Type B pancreatic cell (in vitro differentiated cells): ENCODE measurements around the gene NEURL1B. TPM values are rescaled to one million over a fixed set of nuclear protein-coding genes. Genes with fewer than 3 reads are reported as not detected.

Experiments
- DNase-seq: peaks from one replicate; pipeline ENCODE4 v3.0.0; 2021; ENCODE audit warnings: mixed read lengths; ENCODE audit not compliant: unreplicated experiment; ENCODE audit errors: extremely low spot score
- H3K27ac Mint-ChIP-seq: 2 replicates; pipeline ENCODE4 v1.8.0; 2021; ENCODE audit warnings: mild to moderate bottlenecking, mixed read lengths
- H3K27me3 Mint-ChIP-seq: 2 replicates; pipeline ENCODE4 v1.8.0; 2021; ENCODE audit warnings: mixed read lengths
- H3K36me3 Mint-ChIP-seq: 2 replicates; pipeline ENCODE4 v1.8.0; 2021; ENCODE audit warnings: mixed read lengths
- H3K4me1 Mint-ChIP-seq: one replicate; pipeline ENCODE4 v1.8.0; 2021; ENCODE audit warnings: mixed read lengths; ENCODE audit not compliant: unreplicated experiment
- H3K4me3 Mint-ChIP-seq: 2 replicates; pipeline ENCODE4 v1.8.0; 2021; ENCODE audit warnings: mild to moderate bottlenecking, mixed read lengths
- H3K9me3 Mint-ChIP-seq: 2 replicates; pipeline ENCODE4 v1.8.0; 2021; ENCODE audit warnings: mixed read lengths
- total RNA-seq: library from RNA; stranded (reverse); gene quantifications from 2 replicates; pipeline ENCODE4 v1.2.1, GENCODE V29; 2021; ENCODE audit warnings: low replicate concordance
- TF ChIP-seq, protein P1 (sequence below): fragments of 200-600 bp; sonication (generic); conservative IDR thresholded peaks from 2 replicates; pipeline ENCODE4 v1.5.0; 2021; ENCODE audit warnings: antibody characterized with exemption, mild to moderate bottlenecking

NEURL1B gene
- total RNA-seq, 1 donor from 2014 or later = 7.6 TPM

DNA sequence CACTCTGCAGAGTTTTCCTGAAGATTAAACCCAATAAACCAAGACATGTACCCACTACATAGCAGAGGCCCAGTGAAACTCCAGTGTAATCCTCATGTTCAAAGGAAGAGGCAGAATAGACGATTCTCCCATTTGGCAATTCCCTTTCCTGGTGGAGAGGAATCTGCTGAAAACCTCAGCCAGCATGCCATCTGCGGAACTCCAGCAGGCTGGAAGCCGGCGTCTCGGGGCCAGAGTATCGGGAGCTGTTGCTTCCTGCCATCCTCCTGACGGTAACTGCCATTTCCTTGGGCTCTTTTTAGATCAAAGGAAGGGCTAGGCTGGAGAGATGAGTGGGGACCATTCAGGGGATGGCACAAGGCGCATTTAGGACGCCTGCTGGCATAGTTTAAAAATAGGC is 20.5 kb downstream of the NEURL1B start:
- TF ChIP-seq, protein P1, sequence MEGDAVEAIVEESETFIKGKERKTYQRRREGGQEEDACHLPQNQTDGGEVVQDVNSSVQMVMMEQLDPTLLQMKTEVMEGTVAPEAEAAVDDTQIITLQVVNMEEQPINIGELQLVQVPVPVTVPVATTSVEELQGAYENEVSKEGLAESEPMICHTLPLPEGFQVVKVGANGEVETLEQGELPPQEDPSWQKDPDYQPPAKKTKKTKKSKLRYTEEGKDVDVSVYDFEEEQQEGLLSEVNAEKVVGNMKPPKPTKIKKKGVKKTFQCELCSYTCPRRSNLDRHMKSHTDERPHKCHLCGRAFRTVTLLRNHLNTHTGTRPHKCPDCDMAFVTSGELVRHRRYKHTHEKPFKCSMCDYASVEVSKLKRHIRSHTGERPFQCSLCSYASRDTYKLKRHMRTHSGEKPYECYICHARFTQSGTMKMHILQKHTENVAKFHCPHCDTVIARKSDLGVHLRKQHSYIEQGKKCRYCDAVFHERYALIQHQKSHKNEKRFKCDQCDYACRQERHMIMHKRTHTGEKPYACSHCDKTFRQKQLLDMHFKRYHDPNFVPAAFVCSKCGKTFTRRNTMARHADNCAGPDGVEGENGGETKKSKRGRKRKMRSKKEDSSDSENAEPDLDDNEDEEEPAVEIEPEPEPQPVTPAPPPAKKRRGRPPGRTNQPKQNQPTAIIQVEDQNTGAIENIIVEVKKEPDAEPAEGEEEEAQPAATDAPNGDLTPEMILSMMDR = no peak
- H3K9me3 Mint-ChIP-seq = no peaks in the 10 kb centered on the region
- no peaks in the 10 kb centered on the region for H3K36me3 Mint-ChIP-seq
- no peak overlapping the region for H3K27ac Mint-ChIP-seq
- H3K4me3 Mint-ChIP-seq = no peak overlapping the region
- no peaks in the 10 kb centered on the region for H3K27me3 Mint-ChIP-seq
- DNase-seq = no peak
- H3K4me1 Mint-ChIP-seq = peaks cover 28% of the 10 kb centered on the region

GRCh38 chr5:172662596-172662995 is 21.5 kb downstream of the NEURL1B start:
- TF ChIP-seq, protein P1 = no peak
- Mint-ChIP-seq H3K4me3 (no peak overlapping the region), H3K9me3 (no peaks in the 10 kb centered on the region), H3K36me3 (no peaks in the 10 kb centered on the region), H3K27ac (no peak overlapping the region), H3K4me1 (peaks cover 28% of the 10 kb centered on the region), H3K27me3 (no peaks in the 10 kb centered on the region)
- no peak for DNase-seq

DNA sequence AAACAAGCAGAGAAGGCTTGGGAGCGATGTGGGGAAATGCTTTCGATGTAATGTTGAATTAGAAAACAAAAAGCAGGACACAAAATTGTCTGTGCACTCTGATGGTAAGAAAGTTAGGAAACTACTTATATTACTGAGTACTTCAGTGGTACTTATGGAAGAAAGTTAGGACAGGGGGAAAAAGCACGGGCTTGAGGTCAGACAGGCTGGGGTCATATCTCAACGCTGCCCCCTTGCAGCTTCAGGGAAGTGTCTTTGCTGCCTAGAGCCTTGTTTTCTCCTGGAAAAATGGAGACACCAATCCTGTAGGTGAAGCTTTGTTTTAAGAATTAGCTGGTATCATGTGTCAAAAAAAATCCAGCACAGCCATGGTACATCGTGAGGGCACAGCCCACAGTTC is 23.0 kb downstream of the NEURL1B start:
- Mint-ChIP-seq H3K4me1 (peaks cover 35% of the 10 kb centered on the region), H3K27ac (no peak overlapping the region), H3K9me3 (no peaks in the 10 kb centered on the region), H3K36me3 (no peaks in the 10 kb centered on the region), H3K27me3 (no peaks in the 10 kb centered on the region), H3K4me3 (no peak overlapping the region)
- TF ChIP-seq, protein P1 = no peak
- no peak for DNase-seq

DNA sequence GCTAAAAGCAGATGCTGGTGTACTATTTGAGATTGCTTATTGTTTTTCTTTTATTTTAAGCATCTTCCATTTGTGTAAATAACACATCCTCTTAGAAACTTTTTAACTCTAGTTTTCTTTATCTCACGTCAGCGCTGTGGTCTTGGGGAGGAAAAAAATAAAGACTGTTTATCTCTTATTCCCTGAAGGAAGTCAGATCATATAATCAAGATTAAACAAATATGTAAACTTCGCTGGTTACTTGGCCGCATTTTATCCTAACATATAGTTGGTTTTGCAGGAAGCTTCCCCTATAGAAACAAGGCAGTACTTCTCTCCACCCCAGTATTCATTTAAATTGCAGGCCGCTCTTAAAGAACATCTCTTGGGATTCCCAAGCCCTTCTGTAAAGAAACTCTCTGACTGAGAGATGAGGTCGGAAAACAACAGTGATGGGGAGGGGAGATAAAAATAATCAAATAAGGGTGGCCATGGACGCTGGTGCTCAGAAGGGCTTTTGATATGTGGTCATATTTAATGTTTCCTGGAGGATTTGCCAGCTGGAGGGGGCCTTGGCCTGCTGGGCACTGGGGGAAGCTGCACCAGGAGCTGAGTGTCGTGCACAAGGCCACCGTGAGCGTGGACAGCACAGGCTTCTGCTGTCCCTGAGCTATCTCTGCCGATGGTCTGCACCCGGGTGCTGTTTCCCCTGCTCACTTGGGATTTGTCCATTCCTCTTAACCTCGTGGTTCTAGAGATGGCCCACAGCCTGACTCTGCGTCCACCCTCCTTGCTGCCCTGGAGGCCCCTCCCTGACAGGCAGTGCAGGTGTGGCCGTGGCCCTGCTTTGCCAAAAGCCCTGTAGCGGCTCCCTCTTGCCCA is 23.8 kb downstream of the NEURL1B start:
- Mint-ChIP-seq H3K9me3 (no peaks in the 10 kb centered on the region), H3K36me3 (no peaks in the 10 kb centered on the region), H3K4me3 (no peak overlapping the region), H3K27ac (no peak overlapping the region), H3K27me3 (no peaks in the 10 kb centered on the region), H3K4me1 (peaks cover 32% of the 10 kb centered on the region)
- TF ChIP-seq, protein P1 = no peak
- no peak for DNase-seq

DNA sequence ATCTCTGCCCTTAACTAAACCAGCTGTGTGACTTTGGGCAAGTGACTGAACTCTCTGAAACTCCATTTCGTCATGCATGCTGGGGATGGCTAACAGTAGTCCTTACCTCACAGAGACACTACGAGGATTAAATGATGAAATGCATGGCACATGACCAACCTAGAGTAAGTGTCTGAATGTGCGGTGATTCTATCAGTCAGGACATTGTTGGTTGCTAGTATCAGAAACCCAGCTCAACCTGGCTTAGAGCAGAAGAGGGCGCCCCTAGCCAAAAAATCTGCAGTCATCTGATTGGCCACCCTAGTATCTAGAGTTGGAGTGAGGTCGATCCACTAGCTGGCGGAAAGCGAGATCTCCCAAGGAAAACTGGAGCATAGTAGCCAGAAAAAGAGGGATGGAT is 25.2 kb downstream of the NEURL1B start:
- DNase-seq = no peak
- H3K27me3 Mint-ChIP-seq = no peaks in the 10 kb centered on the region
- H3K4me1 Mint-ChIP-seq = peaks cover 24% of the 10 kb centered on the region
- no peak overlapping the region for H3K27ac Mint-ChIP-seq
- peaks cover 3% of the 10 kb centered on the region for H3K36me3 Mint-ChIP-seq
- no peak overlapping the region for H3K4me3 Mint-ChIP-seq
- no peaks in the 10 kb centered on the region for H3K9me3 Mint-ChIP-seq
- TF ChIP-seq, protein P1 = no peak
